Activated CD8-positive, alpha-beta memory T cell treated with anti-CD3 and anti-CD28 coated beads for 1 hour (primary cell): ENCODE results near the gene SIPA1L3.

Experiments used
- DNase-seq, 2 donors: peaks; one replicate each; pipeline ENCODE4 v3.0.0-alpha.2; 2020; ENCODE audit warnings: low read depth in 1 of 2; ENCODE audit errors: extremely low read depth in 1 of 2

The SIPA1L3 gene

DNA sequence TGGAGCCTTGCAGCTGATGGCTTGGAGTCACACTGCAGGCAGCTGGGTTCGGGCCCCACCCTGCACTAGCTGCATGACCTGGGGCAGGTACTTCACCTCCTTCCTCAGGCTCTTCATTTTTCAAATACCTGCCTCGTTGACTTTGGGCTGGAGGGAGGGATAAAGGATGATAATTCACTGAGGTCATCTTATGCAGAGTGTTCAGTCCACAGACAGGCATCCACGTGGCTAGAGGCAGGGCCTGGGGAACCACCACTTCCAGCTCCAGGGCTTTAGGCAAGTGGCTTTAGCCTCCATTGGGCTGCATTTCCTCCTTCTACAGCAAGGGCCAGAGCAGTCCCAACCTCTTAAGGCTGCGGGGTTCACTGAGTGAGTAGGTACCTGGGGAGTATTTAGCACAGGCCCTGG lies 84.8 kb downstream of the SIPA1L3 start:
- DNase-seq = no peak

DNA sequence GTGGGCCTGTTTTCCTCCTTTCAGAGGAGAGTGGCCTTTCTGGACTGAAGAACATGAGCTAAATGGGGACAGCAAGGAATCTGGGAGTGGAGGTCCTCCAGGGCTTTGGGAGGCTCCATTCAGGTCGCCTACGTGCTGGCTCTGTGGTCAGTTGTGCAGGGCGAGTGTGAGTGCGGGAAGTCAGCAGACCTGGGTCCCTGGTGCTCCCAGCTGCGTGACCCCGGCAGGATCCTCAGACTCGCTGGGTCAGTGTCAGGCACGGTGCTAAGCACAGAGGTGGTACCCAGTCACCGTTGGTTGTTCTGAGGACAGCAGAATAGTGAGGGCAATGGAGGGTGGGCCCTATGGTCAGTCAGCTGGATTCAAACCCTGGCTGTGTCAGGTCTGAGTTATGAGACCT lies 85.8 kb downstream of the SIPA1L3 start:
- DNase-seq = no peak

DNA sequence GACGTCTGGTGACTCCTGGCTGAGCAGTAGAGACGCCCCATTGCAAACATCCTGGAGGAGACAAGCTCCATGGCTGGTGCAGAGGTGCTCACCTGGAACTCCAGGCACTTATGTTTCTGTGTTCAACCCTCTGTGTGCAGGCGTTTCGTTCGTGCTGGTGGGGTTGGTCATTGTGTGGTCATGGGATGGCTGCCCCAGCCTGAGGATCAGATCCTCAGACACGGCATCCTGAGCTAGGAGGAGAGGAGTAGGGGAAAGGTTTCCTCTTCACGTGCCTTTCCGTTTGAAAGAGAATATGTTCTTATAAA lies 87.8 kb downstream of the SIPA1L3 start:
- DNase-seq = no peak

DNA sequence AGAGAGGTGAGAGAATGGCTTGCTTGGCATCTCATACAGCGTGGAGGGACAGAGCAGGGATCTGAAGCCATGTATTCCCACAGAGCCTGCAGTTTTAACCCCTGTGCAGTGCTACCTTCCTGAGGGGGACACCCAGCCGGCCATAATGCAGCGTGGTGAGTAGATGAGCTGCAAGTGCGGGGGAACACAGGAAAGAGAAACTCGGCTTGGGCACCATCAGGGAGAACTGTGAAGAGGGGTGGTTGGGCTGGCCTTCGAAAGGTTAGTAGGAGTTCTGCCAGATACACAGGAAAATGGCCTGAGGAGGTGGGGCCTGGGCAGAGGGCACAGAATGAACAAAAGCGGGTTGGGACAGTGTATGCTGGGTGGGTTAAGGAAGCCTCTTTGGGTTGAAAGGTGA lies 88.3 kb downstream of the SIPA1L3 start:
- no peak for DNase-seq

DNA sequence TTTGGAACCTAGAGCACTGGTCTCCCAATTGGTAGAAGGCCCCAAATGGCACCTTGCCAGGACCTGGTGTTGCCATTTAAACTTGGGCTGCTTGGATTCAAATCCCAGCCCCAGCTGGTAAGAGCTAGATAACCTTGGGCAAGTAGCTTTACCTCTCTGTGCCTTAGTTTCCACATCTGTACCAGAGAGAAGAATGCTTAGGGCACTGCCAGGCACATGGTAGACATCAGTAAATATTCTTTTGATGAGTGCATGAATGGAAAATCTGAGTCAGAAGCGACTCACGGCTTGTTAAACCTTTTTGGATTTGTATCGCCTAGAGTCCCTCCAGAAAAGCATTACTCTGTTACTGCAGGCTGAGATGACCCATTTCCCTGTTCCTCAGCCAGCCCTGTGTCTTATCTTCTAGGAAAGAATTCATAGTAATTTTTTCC lies 90.9 kb downstream of the SIPA1L3 start:
- DNase-seq = no peak

DNA sequence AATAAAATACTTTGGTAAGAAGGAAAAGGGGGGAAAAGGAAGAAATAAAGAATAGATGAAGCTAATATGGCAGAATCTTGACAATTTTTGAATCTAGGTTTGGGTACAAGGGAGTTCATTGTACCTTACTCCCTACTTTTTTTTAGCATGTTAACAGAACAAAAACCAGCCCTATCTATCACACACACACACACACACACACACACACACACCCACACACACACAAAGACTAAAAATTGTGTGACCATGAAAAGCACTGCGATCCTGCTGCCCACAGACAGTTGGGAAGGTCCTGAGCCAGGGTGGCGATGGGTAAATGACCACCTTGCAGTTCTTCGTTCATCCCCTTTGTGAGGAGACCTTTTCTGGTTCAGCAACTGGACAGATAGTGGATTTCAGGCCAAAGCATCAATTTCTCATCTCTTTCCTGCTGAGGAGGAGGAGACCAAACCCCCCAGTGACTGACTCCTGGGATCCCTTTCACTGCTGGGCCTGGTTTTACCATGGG lies 91.8 kb downstream of the SIPA1L3 start:
- DNase-seq = no peak

DNA sequence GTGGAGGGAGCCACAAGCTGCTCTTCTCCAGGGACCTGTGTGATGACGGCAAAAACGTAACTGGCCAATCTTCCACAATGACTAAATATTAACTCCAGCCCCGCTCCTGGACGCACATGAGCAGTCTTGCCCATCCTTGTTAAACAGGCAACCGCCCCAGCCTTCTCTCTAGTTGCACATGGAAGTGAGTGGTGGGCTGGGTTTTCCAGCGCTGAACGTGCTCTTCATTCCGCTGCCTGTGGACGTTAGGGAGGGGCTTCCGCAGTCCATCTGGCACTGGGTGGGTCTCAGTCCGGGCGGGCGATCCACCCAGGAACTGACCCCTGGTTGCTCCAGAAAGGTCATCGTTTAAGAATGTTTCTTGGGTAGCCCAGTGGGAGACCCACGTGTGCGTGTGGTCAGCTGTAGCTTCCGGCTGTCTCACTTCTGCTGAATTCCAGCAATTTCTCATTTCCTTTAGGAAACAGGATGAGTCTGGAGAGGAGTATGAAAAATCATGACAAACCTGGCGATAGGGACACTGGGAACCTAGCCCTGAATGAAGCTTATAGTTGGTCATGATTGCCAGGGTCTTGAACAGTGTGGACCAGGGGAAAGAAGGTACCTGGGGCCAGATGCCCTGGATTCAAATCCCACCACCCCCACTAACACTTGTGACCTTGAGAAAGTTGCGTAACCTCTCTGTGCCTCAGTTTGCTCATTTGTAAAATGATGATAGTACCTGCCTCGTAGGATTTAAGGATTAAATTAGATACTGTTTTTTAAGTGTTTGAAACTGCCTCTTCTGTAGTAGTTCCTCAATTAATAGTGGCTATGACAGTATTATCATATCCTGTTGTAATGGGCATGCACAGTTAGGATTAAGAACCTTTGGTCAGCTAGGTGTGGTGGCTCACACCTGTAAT lies 92.6 kb downstream of the SIPA1L3 start:
- DNase-seq = no peak

DNA sequence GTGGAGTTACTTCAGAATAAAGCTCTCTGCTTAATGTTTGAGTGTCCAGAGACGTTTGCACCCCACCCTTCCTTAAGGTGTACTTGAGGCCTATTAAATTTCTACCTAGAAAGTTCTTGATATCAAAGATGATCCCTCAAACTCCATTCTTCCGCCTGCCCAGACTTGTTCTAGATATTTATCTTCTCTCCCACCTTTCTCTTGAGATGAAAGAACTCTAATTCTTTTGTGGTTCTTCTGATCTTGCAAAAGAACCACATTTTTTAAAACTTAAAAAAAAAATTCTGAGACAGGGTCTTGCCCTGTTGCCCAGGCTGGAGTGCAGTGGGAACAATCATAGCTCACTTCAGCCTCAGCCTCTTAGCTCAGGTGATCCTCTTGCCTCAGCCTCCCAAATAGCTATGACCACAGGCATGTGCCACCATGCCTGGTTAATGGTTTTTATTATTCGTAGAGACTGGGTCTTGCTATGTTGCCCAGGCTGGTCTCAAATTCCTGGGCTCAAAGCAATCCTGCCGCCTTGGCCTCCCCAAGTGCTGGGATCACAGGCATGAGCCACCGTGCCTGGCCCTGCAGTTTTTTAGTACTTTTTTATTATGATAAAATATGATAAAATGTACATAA lies 94.3 kb downstream of the SIPA1L3 start:
- DNase-seq = no peak

DNA sequence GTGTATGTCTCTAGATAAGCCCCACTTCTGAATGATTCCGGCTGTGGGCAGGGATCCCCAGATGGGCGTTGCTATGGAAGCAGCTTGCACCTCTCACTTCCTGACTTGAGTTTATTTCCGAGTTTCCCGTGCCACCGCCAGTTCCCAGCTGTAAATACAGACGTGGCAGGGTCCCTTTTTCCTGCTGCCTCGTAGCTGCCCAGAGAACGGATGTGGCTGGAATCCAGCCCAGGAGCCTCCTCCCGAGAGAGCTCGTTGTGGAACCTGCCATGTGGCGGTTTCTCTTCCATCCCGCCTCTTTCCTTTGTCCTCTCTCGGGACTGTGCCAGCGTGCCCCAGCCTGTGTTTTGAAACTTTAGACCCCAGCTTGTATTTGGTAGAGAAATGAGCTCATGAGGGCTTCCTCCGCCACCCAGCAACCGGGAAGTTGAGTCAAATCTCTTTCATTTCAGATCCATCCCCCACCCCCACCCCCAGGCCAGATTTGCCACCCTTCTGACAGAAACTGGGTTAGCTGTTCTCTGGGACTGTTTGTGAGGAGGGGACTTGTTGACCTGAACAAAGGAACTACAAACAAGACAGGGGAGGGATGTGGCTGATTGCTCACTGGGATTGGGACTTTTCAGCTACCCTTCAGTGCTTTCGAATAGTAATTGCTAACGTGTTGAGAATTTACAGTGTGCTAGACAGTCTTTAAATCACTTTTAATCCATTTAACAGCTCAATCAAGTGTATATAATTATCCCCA lies 96.6 kb downstream of the SIPA1L3 start:
- no peak for DNase-seq

DNA sequence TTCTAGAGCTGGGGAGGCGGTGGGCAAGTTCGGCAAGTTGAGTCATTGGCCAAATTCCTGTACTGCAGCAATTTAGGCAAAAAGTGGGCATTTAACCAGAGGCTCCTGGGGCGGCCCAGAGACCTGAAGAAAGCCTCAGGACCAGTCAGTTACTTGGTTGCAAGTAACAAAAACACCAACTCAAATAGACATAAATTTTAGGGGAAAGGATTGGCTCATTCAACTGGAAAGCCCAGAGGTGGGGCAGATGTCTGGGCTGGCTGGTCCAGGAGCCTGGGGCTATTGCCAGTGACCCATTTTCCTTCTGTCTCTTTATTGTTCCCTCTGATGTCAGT lies 97.1 kb downstream of the SIPA1L3 start:
- no peak for DNase-seq

DNA sequence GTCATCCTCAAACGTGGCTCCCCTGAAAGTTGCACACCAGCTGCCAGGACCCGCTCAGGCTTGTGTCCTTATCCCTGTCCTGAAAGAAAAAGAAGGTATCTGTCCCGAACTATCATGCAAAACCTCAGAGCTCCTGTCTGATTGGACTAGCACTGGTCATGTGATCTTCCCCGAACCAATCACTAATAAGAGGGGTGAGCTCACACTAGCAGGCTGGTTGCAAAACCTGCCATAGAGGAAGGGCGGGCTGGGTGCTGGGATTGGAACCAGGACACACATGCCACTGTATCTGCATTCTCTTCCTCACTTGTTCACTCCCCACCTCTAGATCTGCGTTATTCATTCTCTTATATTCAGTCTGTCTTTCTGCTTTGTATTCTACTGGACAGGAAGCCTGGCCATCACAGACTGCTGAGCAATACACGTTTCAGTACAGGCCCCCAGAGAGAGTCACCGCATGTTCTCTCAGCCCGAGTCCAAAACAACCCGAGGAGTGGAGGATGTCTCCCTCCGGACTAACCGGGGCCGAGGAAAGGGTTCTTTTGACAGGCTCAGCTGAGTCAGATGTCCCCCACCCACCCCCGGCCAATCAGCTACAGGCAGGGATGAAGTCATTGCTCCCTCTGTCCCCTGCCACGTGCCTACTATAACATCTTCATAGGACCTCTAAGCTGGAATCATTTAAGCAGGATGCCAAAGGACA lies 97.7 kb downstream of the SIPA1L3 start:
- no peak for DNase-seq

DNA sequence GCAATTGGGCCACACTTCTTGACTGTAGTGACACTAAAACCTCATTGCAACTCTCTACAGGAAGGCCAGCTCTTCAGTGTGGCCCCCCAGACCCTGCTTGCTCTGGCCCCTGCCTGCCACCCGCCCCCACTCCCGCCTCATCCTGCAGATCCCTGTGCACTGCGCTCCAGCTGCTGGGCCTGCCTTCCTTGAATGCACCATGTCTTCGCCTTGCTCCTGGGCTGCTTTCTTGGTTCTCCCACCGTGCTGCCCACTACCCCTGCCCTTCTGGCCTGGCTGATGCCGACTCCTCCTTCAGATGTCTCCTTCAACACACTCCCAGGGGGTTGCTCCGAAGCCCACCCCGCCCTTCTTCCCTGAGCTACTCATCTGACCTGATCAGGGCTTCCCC lies 98.2 kb downstream of the SIPA1L3 start:
- no peak for DNase-seq

DNA sequence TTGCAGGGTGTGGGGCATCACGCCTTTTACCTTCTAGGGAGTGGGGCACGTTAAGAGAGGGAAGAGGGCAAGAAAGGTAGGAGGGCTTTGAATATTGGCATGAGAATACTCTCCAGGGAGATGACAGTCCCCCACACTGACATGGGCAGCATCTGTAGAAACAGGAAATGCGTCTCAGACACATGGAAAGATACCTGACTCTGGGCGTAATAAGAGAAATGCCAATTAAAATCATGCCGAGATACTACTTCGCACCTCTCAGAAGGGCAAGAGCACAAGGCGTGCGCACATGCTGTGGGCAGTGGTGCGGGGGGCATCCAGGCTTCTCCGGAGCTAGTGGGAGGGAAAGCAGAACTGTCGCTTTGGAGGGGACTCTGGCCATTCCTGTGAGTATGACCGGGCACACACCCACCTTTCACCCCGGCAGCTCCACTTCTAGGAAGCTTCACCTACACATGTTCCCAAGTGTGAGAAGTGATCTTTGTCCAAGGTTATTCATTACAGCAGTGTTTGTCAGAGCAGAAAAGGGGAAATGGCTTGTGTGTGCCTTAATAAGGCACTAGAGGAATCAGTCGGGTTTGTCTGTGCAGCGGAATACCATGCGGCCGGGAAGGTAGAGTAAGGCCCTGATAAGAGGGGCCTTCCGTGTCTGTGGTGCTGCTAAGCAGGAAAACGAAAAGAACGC lies 99.5 kb downstream of the SIPA1L3 start:
- no peak for DNase-seq

DNA sequence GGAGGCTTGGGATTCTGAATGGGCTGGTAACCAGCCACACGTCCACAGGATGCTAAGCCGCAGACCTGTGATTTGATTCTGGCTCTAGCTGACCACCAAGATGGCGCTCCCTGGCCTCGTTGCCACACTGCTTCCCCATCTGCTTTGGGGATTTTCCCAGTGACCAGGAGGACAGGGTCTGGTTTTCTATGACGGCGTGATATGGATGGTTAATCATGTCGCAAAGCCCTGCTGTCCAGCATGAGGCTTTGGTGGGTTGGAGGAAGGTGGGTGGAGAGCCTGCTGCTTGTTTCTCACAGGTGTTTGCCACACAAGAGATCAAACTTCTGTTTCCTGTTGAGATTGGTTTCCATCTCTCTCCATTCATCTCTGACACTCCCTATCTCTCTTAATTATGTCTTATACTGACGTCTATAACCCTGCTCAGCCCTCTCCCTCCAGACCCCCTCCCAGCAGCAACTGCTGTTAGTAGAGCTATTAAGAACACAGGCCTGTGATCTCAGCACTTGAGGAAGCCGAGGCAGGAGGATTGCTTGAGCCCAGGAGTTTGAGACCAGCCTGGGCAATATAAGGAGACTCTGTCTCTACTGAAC lies 102.7 kb downstream of the SIPA1L3 start:
- no peak for DNase-seq

DNA sequence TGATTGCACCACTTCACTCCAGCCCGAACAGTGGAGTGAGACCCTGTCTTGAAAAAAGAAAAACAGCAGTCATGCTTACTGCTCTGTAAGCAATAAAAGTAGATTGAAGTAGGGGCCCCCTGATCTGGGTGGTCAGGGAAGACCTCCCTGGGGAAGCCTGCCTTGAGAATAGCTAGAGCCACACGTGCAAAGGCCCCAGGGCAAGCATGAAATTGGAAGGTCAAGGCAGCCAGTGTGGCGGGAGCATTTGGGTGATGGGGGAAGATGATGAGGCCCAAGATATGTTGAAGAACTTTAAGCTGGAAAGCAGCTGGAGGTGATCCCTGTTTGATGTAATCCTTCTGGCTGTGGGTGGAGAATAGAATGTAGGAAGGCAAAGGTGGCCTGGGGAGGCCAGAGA lies 104.4 kb downstream of the SIPA1L3 start:
- DNase-seq = no peak

DNA sequence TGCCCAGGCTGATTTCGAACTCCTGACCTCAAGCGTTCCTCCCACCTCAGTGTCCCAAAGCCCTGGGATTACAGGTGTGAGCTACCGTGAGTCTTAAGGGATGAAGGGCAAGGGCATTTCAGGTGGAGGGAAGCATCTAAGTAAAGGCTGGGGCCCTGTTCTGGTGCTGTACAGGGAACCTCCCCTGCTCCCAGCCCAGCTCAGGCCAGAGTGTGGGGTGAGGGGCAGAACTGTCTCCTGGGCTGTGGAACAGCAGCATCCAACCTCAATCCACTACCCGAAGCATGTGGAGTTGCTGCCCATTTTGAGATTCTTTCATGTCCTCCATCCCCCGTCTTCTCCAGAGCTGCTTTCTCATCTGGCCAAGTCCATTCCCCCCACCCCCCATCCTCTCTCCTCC lies 105.3 kb downstream of the SIPA1L3 start:
- DNase-seq = no peak

DNA sequence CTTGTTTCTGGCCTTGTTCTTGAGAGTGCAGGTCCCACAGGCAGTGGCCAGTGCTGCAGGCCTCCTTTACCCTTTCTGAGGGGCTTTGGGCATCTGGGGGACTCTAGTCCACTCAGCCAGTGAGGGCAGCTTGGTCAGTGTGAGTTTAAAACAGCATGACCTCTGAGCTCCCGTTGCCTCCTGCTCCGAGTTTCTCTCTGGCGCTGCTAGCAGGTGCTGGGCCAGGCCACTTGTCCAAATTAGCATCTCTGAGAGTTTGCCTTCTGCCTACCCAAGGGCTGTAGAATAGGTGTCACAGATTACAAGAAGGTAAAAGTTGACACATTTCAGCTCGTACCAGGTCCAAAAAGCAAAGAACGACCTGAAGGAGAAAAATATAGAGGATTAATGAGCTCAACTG lies 105.9 kb downstream of the SIPA1L3 start:
- no peak for DNase-seq

DNA sequence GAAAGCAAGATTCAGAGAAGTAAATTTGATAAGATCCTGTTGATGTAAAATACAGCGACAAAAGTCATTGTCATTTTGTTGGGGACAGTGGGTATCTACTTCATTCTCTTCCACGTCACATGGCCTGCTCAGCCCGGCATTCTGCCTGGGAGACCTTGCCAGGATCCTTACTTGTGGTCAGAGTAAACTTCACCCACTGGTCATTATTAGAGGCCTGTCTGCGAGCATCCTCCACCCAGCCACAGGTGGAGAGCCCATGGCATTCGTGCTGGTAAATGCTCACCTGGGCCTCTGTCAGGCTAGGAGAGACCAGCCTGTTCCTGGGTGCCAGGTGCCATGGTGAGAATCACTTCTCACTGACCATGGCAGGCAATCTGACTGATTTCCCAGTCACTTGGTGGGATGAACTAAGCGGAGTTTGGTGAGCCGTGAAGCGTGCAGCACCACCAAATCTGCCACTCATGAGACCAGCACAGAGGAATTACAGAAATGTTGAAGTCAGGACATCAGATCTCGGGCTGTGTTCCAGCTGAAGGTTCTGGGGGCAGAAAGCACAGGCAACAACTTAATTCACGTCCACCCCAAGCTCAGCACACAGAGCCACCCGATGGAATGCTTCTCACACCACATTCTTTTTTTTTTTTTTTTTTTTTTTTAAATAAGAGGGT lies 107.0 kb downstream of the SIPA1L3 start:
- DNase-seq = no peak

DNA sequence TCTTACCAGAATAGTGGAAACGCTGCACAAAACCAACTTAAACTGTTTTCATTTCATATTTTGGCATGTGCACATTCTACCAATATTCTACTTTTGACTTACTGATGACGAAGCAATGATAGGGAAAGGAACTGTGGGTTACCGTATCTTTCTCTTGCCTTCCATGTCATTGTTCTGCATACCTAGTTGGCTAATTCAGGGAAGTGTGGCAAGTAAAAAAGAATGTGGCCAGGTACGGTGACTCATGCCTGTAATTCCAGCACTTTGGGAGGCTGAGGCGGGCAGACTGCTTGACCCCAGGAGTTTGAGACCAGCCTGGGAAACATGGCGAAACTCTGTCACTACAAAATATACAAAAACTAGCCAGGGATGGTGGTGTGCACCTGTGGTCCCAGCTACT lies 108.2 kb downstream of the SIPA1L3 start:
- no peak for DNase-seq

DNA sequence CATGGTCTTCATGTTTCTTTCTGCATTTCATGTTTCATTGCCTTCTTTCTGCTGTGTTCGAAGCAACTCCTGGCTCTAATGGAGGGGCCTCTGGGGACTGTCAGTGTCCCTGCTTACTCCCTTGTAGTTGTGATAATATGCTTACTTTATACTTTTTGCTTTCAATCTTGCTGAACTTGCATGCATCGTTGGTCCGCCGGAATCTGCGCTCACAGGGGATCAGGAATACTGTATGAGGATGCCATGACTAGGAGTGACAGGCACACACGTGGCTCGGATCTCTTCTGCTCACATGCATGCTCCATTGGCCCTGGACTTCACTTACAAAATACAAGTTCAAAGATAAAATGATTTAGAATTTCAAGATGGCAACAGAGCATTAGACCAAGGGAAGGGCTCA lies 108.8 kb downstream of the SIPA1L3 start:
- DNase-seq = no peak
